ENCODE data around the gene USF2.

USF2 gene

DNA sequence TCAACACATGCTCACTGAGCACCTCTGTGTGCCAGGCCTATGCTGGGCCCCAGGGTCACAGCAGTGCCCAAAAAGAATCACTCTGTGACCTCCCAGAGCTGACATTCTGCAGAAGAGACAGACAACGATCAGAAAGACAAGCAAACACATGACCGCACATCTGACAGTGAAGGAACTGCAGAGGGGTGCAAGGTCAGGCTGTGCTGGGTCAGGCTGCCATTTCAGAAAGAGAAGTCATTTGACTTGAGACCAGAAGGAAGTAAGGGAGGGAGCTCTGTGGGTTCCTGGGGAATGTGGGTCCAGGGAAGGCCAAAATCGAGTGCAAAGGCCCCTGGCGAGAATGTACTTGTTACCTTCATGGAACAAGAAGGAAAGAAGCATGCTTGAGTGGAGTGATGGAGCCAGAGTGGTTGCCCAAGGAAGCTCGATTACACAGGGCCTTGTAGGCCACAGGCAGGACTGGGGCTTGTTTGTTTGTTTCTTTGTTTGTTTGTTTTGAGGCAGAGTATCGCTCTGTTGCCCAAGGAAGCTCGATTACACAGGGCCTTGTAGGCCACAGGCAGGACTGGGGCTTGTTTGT lies 48.8 kb downstream of the USF2 start:
- DNase-seq (ENCODE audit: low read depth), result no peak

DNA sequence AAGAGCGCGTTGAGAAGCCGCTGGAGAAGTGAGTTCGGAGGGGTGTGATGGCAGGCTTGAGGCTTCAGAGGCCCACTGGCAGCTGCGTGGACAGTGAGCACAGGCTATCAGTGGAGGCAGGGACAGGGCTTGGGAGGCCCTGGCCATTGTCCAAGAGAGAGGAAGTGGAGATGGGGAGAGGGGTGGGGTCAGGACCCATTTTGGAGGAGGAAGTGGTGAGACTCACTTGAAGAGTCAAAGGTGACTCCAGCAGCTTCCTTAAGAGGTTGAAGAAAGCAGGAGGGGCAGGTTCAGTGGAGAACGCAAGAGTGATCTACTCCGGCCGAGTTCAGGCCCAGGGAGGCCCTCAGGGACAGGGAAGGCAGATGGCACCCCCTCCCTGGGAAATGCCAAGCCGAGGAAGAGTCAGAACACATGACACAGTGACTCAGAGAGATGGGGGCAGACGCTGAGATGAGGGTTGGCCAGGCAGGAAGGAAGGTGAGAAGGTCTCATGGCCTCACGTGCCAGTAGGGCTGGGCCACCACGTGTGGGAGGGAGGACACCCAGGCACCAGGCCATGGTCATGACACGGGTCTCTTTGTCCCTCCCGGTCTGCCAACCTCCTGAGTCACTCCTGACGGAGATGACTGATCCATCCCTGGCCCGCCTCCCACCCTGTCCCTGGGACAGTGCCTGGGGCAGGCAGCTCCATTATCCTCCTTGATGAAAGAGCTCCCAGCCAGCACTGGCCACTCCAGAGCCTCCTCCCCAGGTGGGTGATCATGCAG lies 50.1 kb downstream of the USF2 start:
- DNase-seq (ENCODE audit: low read depth), result peak; percentile 68

- DNase-seq (ENCODE audit: low read depth), result no peak
Measured at GRCh38 chr19:35320065-35320713, 51.4 kb downstream of the USF2 start.

DNA sequence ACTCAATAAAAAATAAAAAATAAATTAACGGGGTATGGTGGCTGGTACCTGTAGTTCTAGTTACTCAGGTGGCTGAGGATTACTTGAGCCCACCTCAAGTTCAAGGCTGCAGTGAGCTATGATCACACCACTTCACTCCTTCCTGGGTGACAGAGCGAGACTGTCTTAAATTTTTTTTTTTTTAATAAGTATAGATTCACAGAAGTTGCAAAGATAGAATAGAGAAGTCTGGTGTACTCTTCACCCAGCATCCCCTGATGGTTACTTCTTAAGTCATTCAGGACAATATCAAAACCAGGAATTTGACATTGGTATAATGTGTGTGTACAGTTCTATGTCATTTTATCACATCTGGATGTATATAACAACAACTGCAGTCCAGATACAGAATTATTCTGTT lies 52.5 kb downstream of the USF2 start:
- no peak for DNase-seq (ENCODE audit: low read depth)

DNA sequence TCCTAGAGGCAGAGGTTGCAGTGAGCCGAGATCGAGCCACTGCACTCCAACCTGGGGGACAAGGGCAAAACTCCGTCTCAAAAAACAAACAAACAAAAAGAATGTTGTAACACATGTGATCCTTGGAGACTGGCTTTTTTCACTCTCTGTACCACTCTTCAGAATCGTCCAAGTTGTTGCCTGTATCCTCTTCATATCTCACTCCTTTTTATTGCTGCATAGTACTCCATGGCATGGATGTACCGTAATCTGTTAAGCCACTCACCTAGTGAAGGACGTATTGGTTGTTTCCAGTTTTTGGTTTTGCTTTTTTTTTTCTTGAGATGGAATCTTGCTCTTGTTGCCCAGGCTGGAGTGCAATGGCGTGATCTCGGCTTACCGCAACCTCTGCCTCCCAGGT lies 53.3 kb downstream of the USF2 start:
- DNase-seq (ENCODE audit: low read depth), result no peak

GRCh38 chr19:35327642-35328041 lies 58.9 kb downstream of the USF2 start:
- DNase-seq (ENCODE audit: low read depth), result no peak

DNA sequence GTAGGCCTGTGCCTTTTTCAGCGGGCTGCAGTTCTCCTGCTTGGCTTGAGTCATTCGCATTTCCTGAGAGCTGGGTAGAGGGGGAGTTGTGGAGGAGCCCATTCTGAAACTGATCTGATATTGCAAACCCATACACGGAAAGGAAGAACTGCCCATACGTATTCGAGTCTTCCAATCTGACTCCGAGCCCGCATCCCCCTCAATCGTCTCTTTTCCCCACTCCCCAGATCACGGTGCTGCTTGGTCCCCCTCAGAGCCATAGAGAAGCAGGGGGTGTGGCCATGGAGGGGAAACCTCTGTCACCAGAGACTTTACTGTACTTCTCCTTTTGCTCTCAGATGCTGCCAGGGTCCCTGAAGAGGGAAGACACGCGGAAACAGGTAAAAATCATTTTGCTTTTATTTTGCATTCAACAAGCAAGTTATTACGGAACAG lies 60.1 kb downstream of the USF2 start, which contains the start of gene CD22:
Gene CD22, plus strand, starts transcription at position 337 of the 435 bp plus-strand sequence. CDS start 2,854 bp downstream, outside the sequence.
- DNase-seq (ENCODE audit: low read depth), result no peak

- no peak for DNase-seq (ENCODE audit: low read depth)
Measured at GRCh38 chr19:35329323-35329722, 60.6 kb downstream of the USF2 start.

Measured in stromal cell of bone marrow (primary cell).